GM12873 (cell line): ENCODE data around the gene GXYLT2.

Experiments
- TF ChIP-seq, protein P1 (sequence below): IDR thresholded peaks from 2 replicates; pipeline ENCODE4 v1.5.1; 2012; ENCODE audit warnings: low read depth, mild to moderate bottlenecking, moderate library complexity, low read length, control low read depth; ENCODE audit not compliant: insufficient read depth; ENCODE audit errors: missing control alignments

GXYLT2 gene

GRCh38 chr3:72848703-72849081, 39.2 kb upstream of the GXYLT2 start:
- TF ChIP-seq, protein P1, sequence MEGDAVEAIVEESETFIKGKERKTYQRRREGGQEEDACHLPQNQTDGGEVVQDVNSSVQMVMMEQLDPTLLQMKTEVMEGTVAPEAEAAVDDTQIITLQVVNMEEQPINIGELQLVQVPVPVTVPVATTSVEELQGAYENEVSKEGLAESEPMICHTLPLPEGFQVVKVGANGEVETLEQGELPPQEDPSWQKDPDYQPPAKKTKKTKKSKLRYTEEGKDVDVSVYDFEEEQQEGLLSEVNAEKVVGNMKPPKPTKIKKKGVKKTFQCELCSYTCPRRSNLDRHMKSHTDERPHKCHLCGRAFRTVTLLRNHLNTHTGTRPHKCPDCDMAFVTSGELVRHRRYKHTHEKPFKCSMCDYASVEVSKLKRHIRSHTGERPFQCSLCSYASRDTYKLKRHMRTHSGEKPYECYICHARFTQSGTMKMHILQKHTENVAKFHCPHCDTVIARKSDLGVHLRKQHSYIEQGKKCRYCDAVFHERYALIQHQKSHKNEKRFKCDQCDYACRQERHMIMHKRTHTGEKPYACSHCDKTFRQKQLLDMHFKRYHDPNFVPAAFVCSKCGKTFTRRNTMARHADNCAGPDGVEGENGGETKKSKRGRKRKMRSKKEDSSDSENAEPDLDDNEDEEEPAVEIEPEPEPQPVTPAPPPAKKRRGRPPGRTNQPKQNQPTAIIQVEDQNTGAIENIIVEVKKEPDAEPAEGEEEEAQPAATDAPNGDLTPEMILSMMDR = no peak

DNA sequence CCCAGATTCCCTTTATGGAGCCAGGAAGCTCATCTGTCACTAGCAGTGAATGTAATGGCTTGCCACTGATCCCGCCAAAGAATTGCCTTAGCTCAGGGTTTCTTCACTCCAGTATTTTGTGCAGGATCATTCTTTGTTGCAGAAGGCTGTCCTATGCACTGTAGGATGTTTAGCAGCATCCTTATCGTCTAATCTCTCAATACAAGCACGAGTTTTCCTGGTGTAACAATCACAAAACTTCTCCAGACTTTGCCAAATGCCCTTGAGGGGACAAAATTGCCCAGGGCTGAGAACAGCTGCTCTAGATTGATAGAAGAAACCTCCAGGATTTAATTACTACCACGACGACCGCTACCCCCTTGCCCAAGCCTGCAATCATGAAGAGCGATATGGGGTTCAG, 32.8 kb upstream of the GXYLT2 start:
- TF ChIP-seq, protein P1 = no peak

GRCh38 chr3:72860053-72860452, 27.8 kb upstream of the GXYLT2 start:
- TF ChIP-seq, protein P1 = no peak

DNA sequence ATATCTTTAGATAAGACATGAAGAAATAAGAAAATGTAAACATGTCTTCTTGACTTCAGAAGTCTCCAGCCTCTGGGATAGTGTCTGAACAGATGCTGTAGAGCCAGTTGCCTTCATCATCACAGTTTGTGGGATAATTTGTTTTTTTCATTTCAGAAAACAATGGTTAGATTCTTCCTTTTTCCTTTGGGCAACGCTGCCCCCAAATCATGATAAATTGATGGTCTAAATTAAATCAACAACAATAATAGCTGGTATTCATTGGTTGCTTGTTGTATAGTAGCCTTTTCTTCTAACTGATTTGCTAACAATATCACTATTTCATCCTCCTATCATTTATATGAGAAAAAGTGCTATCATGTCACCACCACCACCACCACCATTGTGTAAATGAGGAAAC, 27.0 kb upstream of the GXYLT2 start:
- TF ChIP-seq, protein P1 = no peak

GRCh38 chr3:72862314-72863090, 25.3 kb upstream of the GXYLT2 start:
- TF ChIP-seq, protein P1 = no peak

GRCh38 chr3:72872183-72872582, 15.7 kb upstream of the GXYLT2 start:
- TF ChIP-seq, protein P1 = no peak

- TF ChIP-seq, protein P1 = no peak
Observed at GRCh38 chr3:72887343-72887704, 522 bp upstream of the GXYLT2 start.
